Testis (tissue), 2 donors: ENCODE results near the gene MOB1A.

Source experiments
- CTCF ChIP-seq, 3 experiments: fragments of 450-650 bp in 2 of 3; fragments of 200-600 bp in 1 of 3; sonication (generic) in 1 of 3; IDR thresholded peaks; one replicate each; pipeline ENCODE4 v1.5.1; 2016 to 2019; ENCODE audit warnings: antibody characterized with exemption in 3 of 3, mild to moderate bottlenecking in 2 of 3, moderate library complexity in 1 of 3
- POLR2A ChIP-seq: fragments of 450-650 bp; IDR thresholded peaks from one replicate; pipeline ENCODE4 v1.6.1; 2017; ENCODE audit warnings: antibody characterized with exemption, mild to moderate bottlenecking, moderate library complexity

GRCh38 chr2:74146929-74147726, 31.6 kb downstream of the MOB1A start:
- no peak for TF ChIP-seq CTCF (IDR thresholded peaks at IDR 0.05)
- TF ChIP-seq POLR2A = no peak
